Panc1 (cell line): ENCODE data around the gene DPH1. TPM values are rescaled to one million over a fixed set of nuclear protein-coding genes. Genes with fewer than 3 reads are reported as not detected.

Experiments used
- ATAC-seq: fragments of 200-7000 bp; cut with Tn5 transposase; 2 replicates; pipeline ENCODE4 v1.9.1; 2020; ENCODE audit warnings: mild to moderate bottlenecking, moderate library complexity
- BruUV-seq: library from RNA; stranded (reverse); fragments of 400-500 nt; replicated peaks from 2 replicates; lab custom pipeline; 2021; lab: Mats Ljungman, UMichigan
- CTCF ChIA-PET: fragments of 300-600 bp; sonication (Branson Sonifier 250); formaldehyde crosslinking; loops from one replicate; lab custom pipeline; 2022; ENCODE audit warnings: antibody characterized with exemption; lab: Charles Lee
- POLR2A ChIA-PET: fragments of 300-600 bp; sonication (Branson Sonifier 250); formaldehyde crosslinking; loops from one replicate; lab custom pipeline; 2022; ENCODE audit warnings: antibody characterized with exemption; lab: Charles Lee
- DNase-seq: peaks from one replicate; pipeline ENCODE4 v3.0.0-alpha.2; 2010; ENCODE audit warnings: low read depth, low spot score
- H3K27ac ChIP-seq: 2 replicates; pipeline ENCODE4 v1.5.1; 2011; ENCODE audit warnings: mild to moderate bottlenecking, low read length, inconsistent platforms
- H3K27me3 ChIP-seq: fragments of 200-500 bp; sonication (Bioruptor generic); 2 replicates; pipeline ENCODE4 v1.6.0; 2014; ENCODE audit warnings: low read length, inconsistent platforms; ENCODE audit not compliant: control insufficient read depth, insufficient read depth
- H3K36me3 ChIP-seq: fragments of 200-500 bp; sonication (Bioruptor generic); 2 replicates; pipeline ENCODE4 v1.5.1; 2014; ENCODE audit warnings: inconsistent platforms, mild to moderate bottlenecking, low read length, moderate library complexity; ENCODE audit not compliant: control insufficient read depth, insufficient read depth
- H3K4me1 ChIP-seq: 2 replicates; pipeline ENCODE4 v1.5.1; 2011; ENCODE audit warnings: inconsistent platforms, mild to moderate bottlenecking, low read length, moderate library complexity; ENCODE audit not compliant: control insufficient read depth, insufficient read depth
- H3K4me3 ChIP-seq, 2 experiments: 2 replicates each; pipeline ENCODE4 v1.5.1; 2011 to 2012; ENCODE audit warnings: low read depth in 2 of 2, low read length in 2 of 2, mild to moderate bottlenecking in 2 of 2, inconsistent platforms in 1 of 2, moderate library complexity in 1 of 2
- H3K9me3 ChIP-seq: fragments of 200-500 bp; sonication (Bioruptor generic); 2 replicates; pipeline ENCODE4 v1.5.1; 2014; ENCODE audit warnings: low read depth, mild to moderate bottlenecking, inconsistent platforms, low read length, moderate library complexity; ENCODE audit not compliant: control insufficient read depth, insufficient read depth
- CTCF ChIP-seq: fragments of 450-650 bp; IDR thresholded peaks from 2 replicates; pipeline ENCODE4 v1.5.1; 2017; ENCODE audit warnings: mild to moderate bottlenecking
- POLR2AphosphoS5 ChIP-seq: IDR thresholded peaks from 2 replicates; pipeline ENCODE4 v1.6.1; 2012; ENCODE audit warnings: mild to moderate bottlenecking, low read depth, low read length, moderate library complexity
- REST ChIP-seq, 2 experiments: IDR thresholded peaks; 2 replicates each; pipeline ENCODE4 v1.6.1; 2011 to 2012; ENCODE audit warnings: low read depth in 2 of 2, control low read depth in 1 of 2, low read length in 1 of 2, mild to moderate bottlenecking in 1 of 2, moderate library complexity in 1 of 2; ENCODE audit not compliant: insufficient read depth in 1 of 2
- SIN3A ChIP-seq: IDR thresholded peaks from 2 replicates; pipeline ENCODE4 v1.6.1; 2012; ENCODE audit warnings: low read depth, mild to moderate bottlenecking, low read length, moderate library complexity, borderline replicate concordance; ENCODE audit not compliant: insufficient read depth
- TCF7L2 ChIP-seq: IDR thresholded peaks from 2 replicates; pipeline ENCODE4 v1.6.1; 2011; ENCODE audit warnings: mild to moderate bottlenecking, low read depth, low read length, inconsistent platforms
- in situ Hi-C: cut with HindIII; loops from 2 replicates; pipeline ENCODE4 v1.10.0; 2016; ENCODE audit warnings: low sequenced_read_pairs, low pct_unique_long_range_greater_than_20kb
- intact Hi-C: fragments of 100-400 bp; cut with micrococcal nuclease; formaldehyde crosslinking; loops from one replicate; pipeline ENCODE4 v1.10.0; 2022; ENCODE audit not compliant: unreplicated experiment
- total RNA-seq: library from RNA; stranded (reverse); gene quantifications from one replicate; pipeline ENCODE4 v1.2.1, GENCODE V29; 2021; ENCODE audit not compliant: unreplicated experiment

Gene DPH1
- total RNA-seq, 1 experiment from 2014 or later: 24.3 TPM

GRCh38 chr17:2062571-2063183, 32.7 kb downstream of the DPH1 start:
- no peaks in the 10 kb centered on the region for H3K4me1 ChIP-seq
- POLR2A ChIA-PET: no interaction called here
- H3K27me3 ChIP-seq: no peaks in the 10 kb centered on the region
- intact Hi-C loops (loop anchor here (2.0 kb wide), 1 partner anchor 182 kb away; no protein-coding TSS in a partner anchor), in situ Hi-C loops (no loop called here)
- ATAC-seq: no peak
- no peak for TF ChIP-seq SIN3A
- no peak for TF ChIP-seq TCF7L2
- no peak for TF ChIP-seq POLR2AphosphoS5
- no peak for TF ChIP-seq CTCF
- no peak for TF ChIP-seq REST (IDR thresholded peaks at IDR 0.05; ENCODE audit: insufficient read depth in 1 of 2, low read depth in 2 of 2, low read length in 1 of 2)
- CTCF ChIA-PET: no interaction called here
- no TSS peak for BruUV-seq
- H3K27ac ChIP-seq: no peak overlapping the region
- H3K36me3 ChIP-seq: no peaks in the 10 kb centered on the region
- H3K4me3 ChIP-seq: no peak overlapping the region
- H3K9me3 ChIP-seq: no peaks in the 10 kb centered on the region
- DNase-seq: no peak

GRCh38 chr17:2063261-2064146, 33.6 kb downstream of the DPH1 start:
- no TSS peak for BruUV-seq
- H3K27me3 ChIP-seq: no peaks in the 10 kb centered on the region
- H3K27ac ChIP-seq: no peak overlapping the region
- no peaks in the 10 kb centered on the region for H3K9me3 ChIP-seq
- no peak for TF ChIP-seq SIN3A
- TF ChIP-seq REST (IDR thresholded peaks at IDR 0.05; ENCODE audit: insufficient read depth in 1 of 2, low read depth in 2 of 2, low read length in 1 of 2): no peak
- no peak for TF ChIP-seq POLR2AphosphoS5
- TF ChIP-seq CTCF: no peak
- no peak for TF ChIP-seq TCF7L2
- no peak for DNase-seq
- ChIA-PET POLR2A (no interaction called here), CTCF (no interaction called here)
- no peak for ATAC-seq
- H3K4me1 ChIP-seq: no peaks in the 10 kb centered on the region
- H3K4me3 ChIP-seq: no peak overlapping the region
- intact Hi-C loops: loop anchor here (2.0 kb wide), 1 partner anchor 181 kb away; no protein-coding TSS in a partner anchor
- H3K36me3 ChIP-seq: no peaks in the 10 kb centered on the region
- in situ Hi-C loops: no loop called here
